MM.1S (cell line): ENCODE measurements around the gene PDLIM5.

Experiments
- CTCF ChIP-seq: fragments of 300-600 bp; sonication (generic); IDR thresholded peaks from 2 replicates; pipeline ENCODE4 v1.5.1; 2016; ENCODE audit warnings: antibody characterized with exemption, low read length, mixed read lengths
- EZH2 ChIP-seq: fragments of 300-600 bp; sonication (generic); optimal IDR thresholded peaks from 2 replicates; pipeline ENCODE3; 2017; ENCODE audit warnings: low read depth, mild to moderate bottlenecking, antibody characterized with exemption, low read length, mixed read lengths

GRCh38 chr4:94470132-94470531 is 18.4 kb downstream of the PDLIM5 start:
- TF ChIP-seq CTCF = no peak
- TF ChIP-seq EZH2 = no peak
